GM23338 (cell line): ENCODE measurements around the gene TFAM. TPM values are rescaled to one million over a fixed set of nuclear protein-coding genes. Genes with fewer than 3 reads are reported as not detected.

Experiments
- ATAC-seq: fragments of 200-7000 bp; cut with Tn5 transposase; 3 replicates; pipeline ENCODE4 v1.9.1; 2020
- DNase-seq: peaks from one replicate; pipeline ENCODE4 v3.0.0-alpha.2; 2015; ENCODE audit warnings: low spot score
- H2AFZ ChIP-seq: fragments of 200-600 bp; sonication (generic); 2 replicates; pipeline ENCODE4 v1.8.0; 2016; ENCODE audit warnings: antibody characterized with exemption, mild to moderate bottlenecking, moderate library complexity
- H3F3A ChIP-seq: fragments of 200-600 bp; sonication (generic); replicated peaks from 2 replicates; pipeline ENCODE4 v1.8.0; 2017; ENCODE audit warnings: antibody characterized with exemption, mixed run types, low read depth
- H3K27ac ChIP-seq: fragments of 200-600 bp; sonication (generic); 2 replicates; pipeline ENCODE4 v1.6.1; 2016; ENCODE audit warnings: low read depth
- H3K27me3 ChIP-seq: fragments of 200-600 bp; sonication (generic); 2 replicates; pipeline ENCODE4 v1.8.0; 2016; ENCODE audit warnings: mild to moderate bottlenecking, mixed run types, moderate library complexity; ENCODE audit not compliant: insufficient read depth
- H3K36me3 ChIP-seq: fragments of 200-600 bp; sonication (generic); 2 replicates; pipeline ENCODE4 v1.8.0; 2016; ENCODE audit warnings: mild to moderate bottlenecking; ENCODE audit not compliant: insufficient read depth
- H3K4me1 ChIP-seq: fragments of 200-600 bp; sonication (generic); 2 replicates; pipeline ENCODE4 v1.8.0; 2016; ENCODE audit warnings: mild to moderate bottlenecking, moderate library complexity; ENCODE audit not compliant: insufficient read depth
- H3K4me2 ChIP-seq: fragments of 200-600 bp; sonication (generic); 2 replicates; pipeline ENCODE4 v1.7.1; 2017; ENCODE audit warnings: mixed run types
- H3K4me3 ChIP-seq: fragments of 200-600 bp; sonication (generic); 2 replicates; pipeline ENCODE4 v1.6.1; 2016; ENCODE audit warnings: mixed run types
- H3K79me2 ChIP-seq: fragments of 200-600 bp; sonication (generic); replicated peaks from 2 replicates; pipeline ENCODE4 v1.8.0; 2017; ENCODE audit warnings: mild to moderate bottlenecking; ENCODE audit not compliant: insufficient read depth
- H3K9me2 ChIP-seq: fragments of 200-600 bp; sonication (generic); 2 replicates; pipeline ENCODE4 v1.8.0; 2017; ENCODE audit not compliant: insufficient read depth
- H4K20me1 ChIP-seq: fragments of 200-600 bp; sonication (generic); replicated peaks from 2 replicates; pipeline ENCODE4 v1.8.0; 2017; ENCODE audit warnings: mild to moderate bottlenecking; ENCODE audit not compliant: insufficient read depth
- H3K27ac Mint-ChIP-seq: 2 replicates; pipeline ENCODE4 v1.8.0; 2020; ENCODE audit warnings: inconsistent platforms, mild to moderate bottlenecking, moderate library complexity, mixed read lengths
- H3K27me3 Mint-ChIP-seq: 3 replicates; pipeline ENCODE4 v1.8.0; 2022; ENCODE audit warnings: low read depth, mild to moderate bottlenecking, moderate library complexity, mixed read lengths, inconsistent platforms; ENCODE audit not compliant: insufficient read depth, poor library complexity
- H3K36me3 Mint-ChIP-seq: 3 replicates; pipeline ENCODE4 v1.8.0; 2021; ENCODE audit warnings: low read depth, mild to moderate bottlenecking, inconsistent platforms, moderate library complexity, mixed read lengths
- H3K4me1 Mint-ChIP-seq: 3 replicates; pipeline ENCODE4 v1.8.0; 2020; ENCODE audit warnings: mild to moderate bottlenecking, inconsistent platforms, mixed read lengths
- H3K4me3 Mint-ChIP-seq: 3 replicates; pipeline ENCODE4 v1.8.0; 2021; ENCODE audit warnings: moderate library complexity, mild to moderate bottlenecking, inconsistent platforms, mixed read lengths
- H3K9me3 Mint-ChIP-seq: 3 replicates; pipeline ENCODE4 v1.8.0; 2020; ENCODE audit warnings: moderate library complexity, mild to moderate bottlenecking, inconsistent platforms, mixed read lengths
- CREB1 ChIP-seq: fragments of 250-450 bp; sonication (Bioruptor Pico); IDR thresholded peaks from 2 replicates; pipeline ENCODE4 v1.5.0; 2020; ENCODE audit warnings: low read depth, mild to moderate bottlenecking, moderate library complexity
- EZH2 ChIP-seq: fragments of 200-600 bp; sonication (generic); IDR thresholded peaks from one replicate; pipeline ENCODE4 v1.8.0; 2017; ENCODE audit warnings: antibody characterized with exemption, mild to moderate bottlenecking, low read depth; ENCODE audit not compliant: unreplicated experiment
- EZH2phosphoT487 ChIP-seq: fragments of 200-600 bp; sonication (generic); IDR thresholded peaks from one replicate; pipeline ENCODE4 v1.8.1; 2018; ENCODE audit warnings: antibody characterized with exemption; ENCODE audit not compliant: unreplicated experiment
- JUNB ChIP-seq: IDR thresholded peaks from one replicate; pipeline ENCODE4 v1.6.1; 2016; ENCODE audit warnings: antibody characterized with exemption; ENCODE audit not compliant: unreplicated experiment
- NANOG ChIP-seq: IDR thresholded peaks from 2 replicates; pipeline ENCODE4 v1.6.1; 2016; ENCODE audit warnings: antibody characterized with exemption, borderline replicate concordance
- POLR2AphosphoS5 ChIP-seq: IDR thresholded peaks from 2 replicates; pipeline ENCODE4 v1.6.1; 2016; ENCODE audit warnings: antibody characterized with exemption, low read depth
- STAT1 ChIP-seq: IDR thresholded peaks from one replicate; pipeline ENCODE4 v1.6.1; 2016; ENCODE audit warnings: antibody characterized with exemption; ENCODE audit not compliant: unreplicated experiment
- ZNF114 ChIP-seq: fragments of 250-450 bp; sonication (Bioruptor Pico); IDR thresholded peaks from 2 replicates; pipeline ENCODE4 v1.5.0; 2020; ENCODE audit warnings: mild to moderate bottlenecking, moderate library complexity
- ZNF331 ChIP-seq: fragments of 250-450 bp; sonication (Bioruptor Pico); IDR thresholded peaks from 2 replicates; pipeline ENCODE4 v1.5.0; 2020; ENCODE audit warnings: low read depth, mild to moderate bottlenecking, moderate library complexity
- polyA plus RNA-seq: library from polyadenylated mRNA; unstranded; fragments of >200 nt; fragmentation: Nextera tagmentation; extraction: Ambion mirVana; gene quantifications from 2 replicates; pipeline ENCODE4 v1.2.1, GENCODE V29; 2016
- total RNA-seq: library from RNA; depleted of rRNA; stranded (reverse); fragments of >200 nt; shearing (Covaris generic); gene quantifications from 2 replicates; pipeline ENCODE4 v1.2.3, GENCODE V29; 2014
- TF ChIP-seq, protein P1 (sequence below), 2 experiments: fragments of 200-600 bp in 1 of 2; sonication (generic) in 1 of 2; conservative IDR thresholded peaks; 2 replicates each; pipeline versions ENCODE4 v1.5.1 to v1.6.1; 2016 to 2017; ENCODE audit warnings: antibody characterized with exemption in 2 of 2, low read depth in 2 of 2, mild to moderate bottlenecking in 2 of 2, moderate library complexity in 1 of 2
- TF ChIP-seq, protein P2 (sequence below): IDR thresholded peaks from 2 replicates; pipeline ENCODE4 v1.6.1; 2016; ENCODE audit warnings: antibody characterized with exemption
- TF ChIP-seq, protein P3 (sequence below): IDR thresholded peaks from one replicate; pipeline ENCODE4 v1.6.1; 2018; ENCODE audit warnings: antibody characterized with exemption; ENCODE audit not compliant: unreplicated experiment
- TF ChIP-seq, protein P4 (sequence below): fragments of 250-450 bp; sonication (Bioruptor Pico); IDR thresholded peaks from 2 replicates; pipeline ENCODE4 v1.5.0; 2020; ENCODE audit warnings: mild to moderate bottlenecking, moderate library complexity

The TFAM gene
- total and polyA plus RNA-seq, 2 experiments from 2014 or later: 54.2 to 156 TPM

DNA sequence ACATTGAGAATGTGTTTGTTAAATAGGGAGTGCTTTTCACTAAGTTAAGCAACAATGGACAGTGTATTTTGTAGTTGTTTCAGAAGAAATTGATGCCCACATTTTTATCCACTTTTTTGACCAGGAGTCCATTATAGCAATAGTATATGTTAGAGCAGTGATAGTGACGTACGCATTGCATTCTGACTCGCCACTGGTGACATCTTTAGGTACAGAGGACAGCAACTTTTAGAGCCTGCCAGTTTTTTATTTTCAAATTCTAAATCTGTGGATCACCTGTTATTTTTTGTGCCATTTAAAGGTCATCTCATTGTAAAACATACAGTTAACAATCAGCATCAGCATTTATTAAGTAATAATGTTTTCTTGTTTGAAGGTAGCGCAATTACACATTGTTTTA lies 49.0 kb upstream of the TFAM start:
- Mint-ChIP-seq H3K4me1 (peaks cover 27% of the 10 kb centered on the region), H3K9me3 (no peaks in the 10 kb centered on the region), H3K4me3 (peak overlapping the region; percentile 95), H3K27me3 (peaks cover 1% of the 10 kb centered on the region), H3K36me3 (peaks cover 3% of the 10 kb centered on the region; the same call in 1 of the 3 replicates), H3K27ac (no peak overlapping the region)
- TF ChIP-seq JUNB (no peak), EZH2 (no peak), NANOG (no peak), ZNF331 (CRISPR knock-in tag) (no peak), POLR2AphosphoS5 (no peak), CREB1 (CRISPR knock-in tag) (no peak), STAT1 (no peak), EZH2phosphoT487 (no peak), ZNF114 (no peak)
- TF ChIP-seq, protein P1, sequence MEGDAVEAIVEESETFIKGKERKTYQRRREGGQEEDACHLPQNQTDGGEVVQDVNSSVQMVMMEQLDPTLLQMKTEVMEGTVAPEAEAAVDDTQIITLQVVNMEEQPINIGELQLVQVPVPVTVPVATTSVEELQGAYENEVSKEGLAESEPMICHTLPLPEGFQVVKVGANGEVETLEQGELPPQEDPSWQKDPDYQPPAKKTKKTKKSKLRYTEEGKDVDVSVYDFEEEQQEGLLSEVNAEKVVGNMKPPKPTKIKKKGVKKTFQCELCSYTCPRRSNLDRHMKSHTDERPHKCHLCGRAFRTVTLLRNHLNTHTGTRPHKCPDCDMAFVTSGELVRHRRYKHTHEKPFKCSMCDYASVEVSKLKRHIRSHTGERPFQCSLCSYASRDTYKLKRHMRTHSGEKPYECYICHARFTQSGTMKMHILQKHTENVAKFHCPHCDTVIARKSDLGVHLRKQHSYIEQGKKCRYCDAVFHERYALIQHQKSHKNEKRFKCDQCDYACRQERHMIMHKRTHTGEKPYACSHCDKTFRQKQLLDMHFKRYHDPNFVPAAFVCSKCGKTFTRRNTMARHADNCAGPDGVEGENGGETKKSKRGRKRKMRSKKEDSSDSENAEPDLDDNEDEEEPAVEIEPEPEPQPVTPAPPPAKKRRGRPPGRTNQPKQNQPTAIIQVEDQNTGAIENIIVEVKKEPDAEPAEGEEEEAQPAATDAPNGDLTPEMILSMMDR (conservative IDR thresholded peaks at IDR 0.05; ENCODE audit: low read depth in 2 of 2): no peak
- TF ChIP-seq, protein P2, sequence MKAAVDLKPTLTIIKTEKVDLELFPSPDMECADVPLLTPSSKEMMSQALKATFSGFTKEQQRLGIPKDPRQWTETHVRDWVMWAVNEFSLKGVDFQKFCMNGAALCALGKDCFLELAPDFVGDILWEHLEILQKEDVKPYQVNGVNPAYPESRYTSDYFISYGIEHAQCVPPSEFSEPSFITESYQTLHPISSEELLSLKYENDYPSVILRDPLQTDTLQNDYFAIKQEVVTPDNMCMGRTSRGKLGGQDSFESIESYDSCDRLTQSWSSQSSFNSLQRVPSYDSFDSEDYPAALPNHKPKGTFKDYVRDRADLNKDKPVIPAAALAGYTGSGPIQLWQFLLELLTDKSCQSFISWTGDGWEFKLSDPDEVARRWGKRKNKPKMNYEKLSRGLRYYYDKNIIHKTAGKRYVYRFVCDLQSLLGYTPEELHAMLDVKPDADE: no peak
- TF ChIP-seq, protein P3, sequence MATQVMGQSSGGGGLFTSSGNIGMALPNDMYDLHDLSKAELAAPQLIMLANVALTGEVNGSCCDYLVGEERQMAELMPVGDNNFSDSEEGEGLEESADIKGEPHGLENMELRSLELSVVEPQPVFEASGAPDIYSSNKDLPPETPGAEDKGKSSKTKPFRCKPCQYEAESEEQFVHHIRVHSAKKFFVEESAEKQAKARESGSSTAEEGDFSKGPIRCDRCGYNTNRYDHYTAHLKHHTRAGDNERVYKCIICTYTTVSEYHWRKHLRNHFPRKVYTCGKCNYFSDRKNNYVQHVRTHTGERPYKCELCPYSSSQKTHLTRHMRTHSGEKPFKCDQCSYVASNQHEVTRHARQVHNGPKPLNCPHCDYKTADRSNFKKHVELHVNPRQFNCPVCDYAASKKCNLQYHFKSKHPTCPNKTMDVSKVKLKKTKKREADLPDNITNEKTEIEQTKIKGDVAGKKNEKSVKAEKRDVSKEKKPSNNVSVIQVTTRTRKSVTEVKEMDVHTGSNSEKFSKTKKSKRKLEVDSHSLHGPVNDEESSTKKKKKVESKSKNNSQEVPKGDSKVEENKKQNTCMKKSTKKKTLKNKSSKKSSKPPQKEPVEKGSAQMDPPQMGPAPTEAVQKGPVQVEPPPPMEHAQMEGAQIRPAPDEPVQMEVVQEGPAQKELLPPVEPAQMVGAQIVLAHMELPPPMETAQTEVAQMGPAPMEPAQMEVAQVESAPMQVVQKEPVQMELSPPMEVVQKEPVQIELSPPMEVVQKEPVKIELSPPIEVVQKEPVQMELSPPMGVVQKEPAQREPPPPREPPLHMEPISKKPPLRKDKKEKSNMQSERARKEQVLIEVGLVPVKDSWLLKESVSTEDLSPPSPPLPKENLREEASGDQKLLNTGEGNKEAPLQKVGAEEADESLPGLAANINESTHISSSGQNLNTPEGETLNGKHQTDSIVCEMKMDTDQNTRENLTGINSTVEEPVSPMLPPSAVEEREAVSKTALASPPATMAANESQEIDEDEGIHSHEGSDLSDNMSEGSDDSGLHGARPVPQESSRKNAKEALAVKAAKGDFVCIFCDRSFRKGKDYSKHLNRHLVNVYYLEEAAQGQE: no peak
- TF ChIP-seq, protein P4, sequence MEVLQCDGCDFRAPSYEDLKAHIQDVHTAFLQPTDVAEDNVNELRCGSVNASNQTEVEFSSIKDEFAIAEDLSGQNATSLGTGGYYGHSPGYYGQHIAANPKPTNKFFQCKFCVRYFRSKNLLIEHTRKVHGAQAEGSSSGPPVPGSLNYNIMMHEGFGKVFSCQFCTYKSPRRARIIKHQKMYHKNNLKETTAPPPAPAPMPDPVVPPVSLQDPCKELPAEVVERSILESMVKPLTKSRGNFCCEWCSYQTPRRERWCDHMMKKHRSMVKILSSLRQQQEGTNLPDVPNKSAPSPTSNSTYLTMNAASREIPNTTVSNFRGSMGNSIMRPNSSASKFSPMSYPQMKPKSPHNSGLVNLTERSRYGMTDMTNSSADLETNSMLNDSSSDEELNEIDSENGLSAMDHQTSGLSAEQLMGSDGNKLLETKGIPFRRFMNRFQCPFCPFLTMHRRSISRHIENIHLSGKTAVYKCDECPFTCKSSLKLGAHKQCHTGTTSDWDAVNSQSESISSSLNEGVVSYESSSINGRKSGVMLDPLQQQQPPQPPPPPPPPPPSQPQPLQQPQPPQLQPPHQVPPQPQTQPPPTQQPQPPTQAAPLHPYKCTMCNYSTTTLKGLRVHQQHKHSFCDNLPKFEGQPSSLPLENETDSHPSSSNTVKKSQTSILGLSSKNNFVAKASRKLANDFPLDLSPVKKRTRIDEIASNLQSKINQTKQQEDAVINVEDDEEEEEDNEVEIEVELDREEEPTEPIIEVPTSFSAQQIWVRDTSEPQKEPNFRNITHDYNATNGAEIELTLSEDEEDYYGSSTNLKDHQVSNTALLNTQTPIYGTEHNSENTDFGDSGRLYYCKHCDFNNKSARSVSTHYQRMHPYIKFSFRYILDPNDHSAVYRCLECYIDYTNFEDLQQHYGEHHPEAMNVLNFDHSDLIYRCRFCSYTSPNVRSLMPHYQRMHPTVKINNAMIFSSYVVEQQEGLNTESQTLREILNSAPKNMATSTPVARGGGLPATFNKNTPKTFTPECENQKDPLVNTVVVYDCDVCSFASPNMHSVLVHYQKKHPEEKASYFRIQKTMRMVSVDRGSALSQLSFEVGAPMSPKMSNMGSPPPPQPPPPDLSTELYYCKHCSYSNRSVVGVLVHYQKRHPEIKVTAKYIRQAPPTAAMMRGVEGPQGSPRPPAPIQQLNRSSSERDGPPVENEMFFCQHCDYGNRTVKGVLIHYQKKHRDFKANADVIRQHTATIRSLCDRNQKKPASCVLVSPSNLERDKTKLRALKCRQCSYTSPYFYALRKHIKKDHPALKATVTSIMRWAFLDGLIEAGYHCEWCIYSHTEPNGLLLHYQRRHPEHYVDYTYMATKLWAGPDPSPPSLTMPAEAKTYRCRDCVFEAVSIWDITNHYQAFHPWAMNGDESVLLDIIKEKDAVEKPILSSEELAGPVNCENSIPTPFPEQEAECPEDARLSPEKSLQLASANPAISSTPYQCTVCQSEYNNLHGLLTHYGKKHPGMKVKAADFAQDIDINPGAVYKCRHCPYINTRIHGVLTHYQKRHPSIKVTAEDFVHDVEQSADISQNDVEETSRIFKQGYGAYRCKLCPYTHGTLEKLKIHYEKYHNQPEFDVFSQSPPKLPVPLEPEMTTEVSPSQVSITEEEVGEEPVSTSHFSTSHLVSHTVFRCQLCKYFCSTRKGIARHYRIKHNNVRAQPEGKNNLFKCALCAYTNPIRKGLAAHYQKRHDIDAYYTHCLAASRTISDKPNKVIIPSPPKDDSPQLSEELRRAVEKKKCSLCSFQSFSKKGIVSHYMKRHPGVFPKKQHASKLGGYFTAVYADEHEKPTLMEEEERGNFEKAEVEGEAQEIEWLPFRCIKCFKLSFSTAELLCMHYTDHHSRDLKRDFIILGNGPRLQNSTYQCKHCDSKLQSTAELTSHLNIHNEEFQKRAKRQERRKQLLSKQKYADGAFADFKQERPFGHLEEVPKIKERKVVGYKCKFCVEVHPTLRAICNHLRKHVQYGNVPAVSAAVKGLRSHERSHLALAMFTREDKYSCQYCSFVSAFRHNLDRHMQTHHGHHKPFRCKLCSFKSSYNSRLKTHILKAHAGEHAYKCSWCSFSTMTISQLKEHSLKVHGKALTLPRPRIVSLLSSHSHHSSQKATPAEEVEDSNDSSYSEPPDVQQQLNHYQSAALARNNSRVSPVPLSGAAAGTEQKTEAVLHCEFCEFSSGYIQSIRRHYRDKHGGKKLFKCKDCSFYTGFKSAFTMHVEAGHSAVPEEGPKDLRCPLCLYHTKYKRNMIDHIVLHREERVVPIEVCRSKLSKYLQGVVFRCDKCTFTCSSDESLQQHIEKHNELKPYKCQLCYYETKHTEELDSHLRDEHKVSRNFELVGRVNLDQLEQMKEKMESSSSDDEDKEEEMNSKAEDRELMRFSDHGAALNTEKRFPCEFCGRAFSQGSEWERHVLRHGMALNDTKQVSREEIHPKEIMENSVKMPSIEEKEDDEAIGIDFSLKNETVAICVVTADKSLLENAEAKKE (CRISPR knock-in tag): no peak
- peaks cover 13% of the 10 kb centered on the region for H4K20me1 ChIP-seq
- ATAC-seq (no peak), DNase-seq (no peak)
- H3K4me2 ChIP-seq: peak overlapping the region; percentile 93
- H2AFZ ChIP-seq: no peak overlapping the region
- no peaks in the 10 kb centered on the region for H3K27me3 ChIP-seq
- H3K27ac ChIP-seq: no peak overlapping the region
- H3K9me2 ChIP-seq: no peaks in the 10 kb centered on the region; the same call in 1 of the 2 replicates
- peaks cover 60% of the 10 kb centered on the region for H3K79me2 ChIP-seq
- no peaks in the 10 kb centered on the region for H3F3A ChIP-seq
- peaks cover 17% of the 10 kb centered on the region for H3K4me1 ChIP-seq
- H3K36me3 ChIP-seq: no peaks in the 10 kb centered on the region
- H3K4me3 ChIP-seq: peak overlapping the region; percentile 93
